Central memory CD8-positive, alpha-beta T cell (primary cell): ENCODE data around the gene ATP11A.

Source experiments
- ATAC-seq: fragments of 150-1000 bp; cut with Tn5 transposase; replicated peaks from 2 replicates; pipeline ENCODE4 v1.10.0; 2022; ENCODE audit warnings: mild to moderate bottlenecking, moderate FRiP score, moderate number of reproducible peaks; ENCODE audit not compliant: poor library complexity, severe bottlenecking; ENCODE audit errors: extremely low read depth
- DNase-seq, 2 donors: peaks; one replicate each; pipeline ENCODE4 v3.0.0; 2021; ENCODE audit warnings: low spot score in 2 of 2
- H3K27ac Mint-ChIP-seq: one replicate; pipeline ENCODE4 v1.8.0; 2022; ENCODE audit warnings: low read depth, mild to moderate bottlenecking, moderate library complexity, mixed read lengths
- H3K27me3 Mint-ChIP-seq: one replicate; pipeline ENCODE4 v1.8.0; 2022; ENCODE audit warnings: mixed read lengths
- H3K36me3 Mint-ChIP-seq: one replicate; pipeline ENCODE4 v1.8.0; 2022; ENCODE audit warnings: mild to moderate bottlenecking, moderate library complexity, mixed read lengths; ENCODE audit not compliant: insufficient read depth
- H3K4me1 Mint-ChIP-seq: one replicate; pipeline ENCODE4 v1.8.0; 2022; ENCODE audit warnings: mixed read lengths
- H3K4me3 Mint-ChIP-seq: one replicate; pipeline ENCODE4 v1.8.0; 2022; ENCODE audit warnings: mild to moderate bottlenecking, moderate library complexity, mixed read lengths
- H3K9me3 Mint-ChIP-seq: one replicate; pipeline ENCODE4 v1.8.0; 2022; ENCODE audit warnings: mixed read lengths

The ATP11A gene

DNA sequence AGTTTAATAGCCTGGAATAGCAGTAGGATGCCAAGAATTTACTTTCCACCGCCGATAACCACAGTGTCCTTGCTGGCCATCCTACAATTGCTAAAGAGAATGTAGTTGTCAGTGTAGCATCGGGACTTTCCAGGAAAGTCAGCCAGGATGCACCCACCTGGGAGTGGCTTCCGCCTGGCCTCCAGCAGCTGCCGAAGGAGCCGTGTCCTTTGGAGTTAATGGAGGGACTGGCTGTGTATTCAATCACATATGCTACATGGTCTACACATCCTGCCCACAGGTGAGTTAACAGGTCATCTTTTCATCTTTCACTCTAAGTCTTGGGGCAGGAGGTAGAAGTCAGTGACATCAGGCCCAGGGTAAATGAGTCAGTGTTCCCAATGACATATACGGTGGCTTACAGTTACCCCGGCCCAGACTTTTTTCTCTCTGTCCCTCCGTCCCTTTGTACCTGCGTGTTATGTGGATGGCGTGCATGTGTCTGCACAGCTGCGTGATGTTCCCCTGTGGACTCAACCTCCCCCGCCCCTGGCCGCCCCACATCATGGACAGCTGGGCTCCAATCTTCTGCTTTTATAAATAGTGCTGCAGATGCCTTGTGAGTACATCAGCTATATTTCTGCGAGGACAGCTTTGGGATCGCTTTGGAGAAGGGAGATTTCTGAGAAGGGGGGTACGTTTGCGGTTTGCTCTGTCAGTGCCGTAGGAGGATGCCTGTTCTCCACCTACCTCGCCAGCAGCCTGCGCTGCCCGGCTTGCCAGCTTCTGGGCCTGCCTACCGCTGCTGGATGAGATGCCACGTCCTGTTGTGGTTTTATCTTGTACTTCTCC, 63.1 kb downstream of the ATP11A start:
- Mint-ChIP-seq H3K4me3 (no peak overlapping the region), H3K27me3 (no peaks in the 10 kb centered on the region), H3K27ac (no peak overlapping the region)

DNA sequence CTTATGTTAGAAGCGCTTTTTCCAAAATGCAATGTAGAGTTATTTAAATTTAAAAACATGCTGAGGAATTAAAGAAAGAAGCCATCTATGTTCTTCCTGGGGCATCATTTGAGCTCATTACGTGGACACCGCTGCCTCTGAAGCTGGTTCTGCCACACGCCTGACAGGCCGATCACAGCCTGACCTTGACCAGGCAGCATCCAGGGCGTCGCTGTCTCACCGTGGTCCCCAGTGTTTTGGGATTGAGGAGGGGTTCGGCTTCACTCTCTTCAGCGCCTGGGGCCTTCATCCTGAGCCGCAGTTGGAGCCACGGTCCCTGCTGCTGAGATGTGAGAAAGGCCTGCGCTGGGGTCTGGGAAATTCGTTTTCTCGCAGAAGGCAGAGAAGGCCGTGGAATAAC, 64.0 kb downstream of the ATP11A start:
- no peak for ATAC-seq
- Mint-ChIP-seq H3K9me3 (no peaks in the 10 kb centered on the region), H3K36me3 (peaks cover 2% of the 10 kb centered on the region), H3K4me1 (peaks cover 17% of the 10 kb centered on the region), H3K27me3 (no peaks in the 10 kb centered on the region), H3K4me3 (no peak overlapping the region), H3K27ac (no peak overlapping the region)
- no peak for DNase-seq

More for the DNA sequence above, 63.1 kb downstream of the ATP11A start:
- DNase-seq, result no peak
- no peaks in the 10 kb centered on the region for H3K9me3 Mint-ChIP-seq
- ATAC-seq, result no peak
- H3K4me1 Mint-ChIP-seq, result peaks cover 17% of the 10 kb centered on the region
- H3K36me3 Mint-ChIP-seq, result peaks cover 2% of the 10 kb centered on the region

DNA sequence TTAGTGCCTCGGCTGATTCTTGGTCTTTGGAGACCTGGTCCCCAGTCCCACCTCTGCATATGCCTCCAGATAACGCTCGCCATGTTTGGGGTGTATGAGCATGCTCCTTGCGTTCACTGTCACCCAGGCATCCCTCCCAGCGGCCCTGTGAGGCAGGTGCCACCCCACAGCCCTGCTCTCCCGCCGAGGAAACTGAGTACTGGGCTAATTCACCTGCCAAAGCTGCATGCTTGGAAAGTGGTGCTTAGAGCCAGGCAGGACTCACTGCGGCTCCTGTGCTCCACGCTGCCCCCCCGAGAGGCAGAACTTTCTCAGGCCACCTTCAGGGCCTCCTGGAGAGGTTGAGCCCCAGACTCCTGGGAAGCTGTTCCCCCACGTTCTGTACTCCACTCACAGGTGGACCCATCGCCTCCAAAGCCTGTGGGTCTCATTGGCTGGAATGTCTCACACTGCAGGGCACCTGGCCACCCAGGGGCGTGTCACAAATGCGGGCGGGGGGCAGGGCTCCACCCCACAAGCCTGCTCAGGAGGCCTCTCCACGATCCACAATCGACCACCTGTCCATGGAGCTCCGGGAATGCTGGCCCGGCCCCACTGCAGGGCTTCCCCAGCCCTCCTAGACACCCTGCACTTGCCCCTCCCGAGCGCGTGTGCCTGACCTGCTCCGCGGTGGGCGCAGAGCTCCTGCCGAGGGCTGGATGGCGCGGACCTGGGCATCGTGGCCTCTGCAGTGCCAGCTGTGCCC, 64.6 kb downstream of the ATP11A start:
- ATAC-seq (no peak), DNase-seq (no peak)
- H3K9me3 Mint-ChIP-seq, result no peaks in the 10 kb centered on the region
- H3K27ac Mint-ChIP-seq, result no peak overlapping the region
- H3K27me3 Mint-ChIP-seq, result no peaks in the 10 kb centered on the region
- no peak overlapping the region for H3K4me3 Mint-ChIP-seq
- H3K4me1 Mint-ChIP-seq, result peaks cover 17% of the 10 kb centered on the region
- H3K36me3 Mint-ChIP-seq, result peaks cover 2% of the 10 kb centered on the region

DNA sequence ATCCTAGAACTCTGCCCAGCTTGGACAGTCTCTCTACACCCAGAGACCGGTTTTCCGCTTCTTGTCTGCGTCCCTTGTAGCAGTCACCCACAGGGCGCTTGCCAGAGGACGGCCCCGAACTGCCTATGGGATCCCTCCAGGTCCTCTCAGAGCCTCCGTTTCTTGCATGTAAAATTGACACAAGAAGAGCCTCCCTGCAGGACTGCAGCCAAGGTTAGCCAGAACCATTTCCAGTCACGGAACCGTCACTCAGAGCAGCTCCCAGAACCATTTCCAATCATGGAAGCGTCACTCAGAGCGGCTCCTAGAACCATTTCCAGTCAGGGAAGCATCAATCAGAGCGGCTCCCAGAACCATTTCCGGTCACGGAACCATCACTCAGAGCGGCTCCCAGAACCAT, 65.5 kb downstream of the ATP11A start:
- Mint-ChIP-seq H3K27ac (no peak overlapping the region), H3K9me3 (no peaks in the 10 kb centered on the region), H3K4me1 (peaks cover 17% of the 10 kb centered on the region), H3K4me3 (no peak overlapping the region), H3K36me3 (peaks cover 2% of the 10 kb centered on the region), H3K27me3 (no peaks in the 10 kb centered on the region)
- ATAC-seq, result no peak
- DNase-seq, result no peak

DNA sequence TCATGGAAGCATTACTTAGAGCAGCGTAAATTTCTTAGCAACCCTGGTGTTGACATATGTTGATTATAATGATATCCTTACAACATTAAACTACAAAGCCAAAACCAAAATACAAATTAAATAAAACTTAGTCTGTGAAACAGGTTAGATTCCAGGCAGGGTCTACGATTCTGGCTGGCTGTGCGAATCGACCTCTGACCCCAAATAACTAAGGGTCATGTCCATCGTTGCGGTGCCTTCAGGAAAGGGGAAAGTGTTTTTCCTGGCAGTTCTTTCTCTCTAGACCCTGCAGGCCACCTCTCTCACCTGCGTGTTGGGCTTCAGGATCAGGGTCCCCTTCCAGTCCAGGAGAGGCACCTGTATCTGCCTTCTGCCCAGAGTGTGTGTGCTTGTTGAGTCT, 66.2 kb downstream of the ATP11A start:
- no peak overlapping the region for H3K4me3 Mint-ChIP-seq
- peaks cover 17% of the 10 kb centered on the region for H3K4me1 Mint-ChIP-seq
- no peaks in the 10 kb centered on the region for H3K27me3 Mint-ChIP-seq
- DNase-seq (no peak), ATAC-seq (no peak)
- no peak overlapping the region for H3K27ac Mint-ChIP-seq
- H3K36me3 Mint-ChIP-seq, result peaks cover 2% of the 10 kb centered on the region
- H3K9me3 Mint-ChIP-seq, result no peaks in the 10 kb centered on the region

DNA sequence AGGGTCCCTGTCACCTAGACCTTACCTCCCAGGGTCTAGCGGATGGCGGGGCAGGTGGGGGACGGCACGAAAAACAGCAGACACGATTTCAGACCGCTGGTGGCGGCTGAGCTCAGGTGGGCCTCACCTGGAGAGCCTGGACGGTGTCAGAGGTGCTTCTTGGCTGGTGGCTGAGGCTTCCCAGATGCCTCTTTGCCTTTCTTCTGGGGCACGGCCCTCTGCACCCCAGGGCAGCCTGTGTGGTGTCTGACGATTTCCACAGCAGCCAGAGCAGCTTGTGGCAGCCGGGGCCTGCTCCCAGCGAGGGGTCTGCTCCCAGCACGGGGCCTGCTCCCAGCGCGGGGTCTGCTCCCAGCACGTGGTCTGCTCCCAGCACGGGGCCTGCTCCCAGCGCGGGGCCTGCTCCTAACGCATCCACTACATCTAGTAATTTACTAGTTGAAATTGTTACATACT, 66.7 kb downstream of the ATP11A start:
- H3K27ac Mint-ChIP-seq, result no peak overlapping the region
- peaks cover 16% of the 10 kb centered on the region for H3K4me1 Mint-ChIP-seq
- no peak overlapping the region for H3K4me3 Mint-ChIP-seq
- DNase-seq, result no peak
- H3K36me3 Mint-ChIP-seq, result peaks cover 2% of the 10 kb centered on the region
- H3K27me3 Mint-ChIP-seq, result no peaks in the 10 kb centered on the region
- ATAC-seq, result no peak
- H3K9me3 Mint-ChIP-seq, result no peaks in the 10 kb centered on the region

DNA sequence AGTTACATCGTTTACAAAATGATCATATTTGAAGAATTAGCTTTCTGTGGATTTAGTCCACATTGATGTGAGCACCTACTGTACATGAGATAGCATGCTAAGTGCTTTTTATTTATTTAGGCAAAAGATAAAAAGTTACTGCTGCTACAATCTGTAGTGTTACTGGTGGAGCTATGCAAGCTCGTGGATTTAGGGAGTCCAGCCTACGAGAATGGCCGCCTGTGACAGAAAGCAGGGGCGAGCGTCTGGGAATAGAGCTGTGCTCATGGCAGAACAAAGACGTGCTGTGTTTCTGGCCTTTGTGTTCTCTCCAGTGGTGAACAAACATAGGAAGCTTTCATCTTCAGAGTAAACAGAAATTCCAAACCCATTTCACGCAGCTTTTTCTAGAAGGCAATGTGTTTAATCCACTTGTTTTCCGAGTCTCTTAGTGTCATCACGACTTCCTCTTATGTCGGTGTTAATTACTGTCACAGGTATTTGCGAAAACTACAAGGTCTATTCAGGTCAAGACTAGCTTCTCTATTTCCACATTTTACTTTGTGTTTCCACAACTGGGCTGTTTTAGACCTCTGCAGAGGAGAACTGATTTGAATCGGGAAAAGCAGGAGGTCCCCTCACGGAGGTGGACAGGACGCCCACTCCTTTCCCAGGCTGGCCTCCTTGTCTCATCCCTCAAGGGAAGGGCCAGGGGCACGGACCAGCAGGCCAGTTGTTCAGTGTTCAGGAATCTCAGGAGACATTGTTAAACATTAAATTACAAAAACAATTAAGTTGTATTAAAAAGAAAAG, 67.3 kb downstream of the ATP11A start:
- H3K27ac Mint-ChIP-seq, result no peak overlapping the region
- DNase-seq, result no peak
- no peak for ATAC-seq
- H3K36me3 Mint-ChIP-seq, result peaks cover 2% of the 10 kb centered on the region
- H3K4me3 Mint-ChIP-seq, result no peak overlapping the region
- no peaks in the 10 kb centered on the region for H3K9me3 Mint-ChIP-seq
- H3K27me3 Mint-ChIP-seq, result no peaks in the 10 kb centered on the region
- H3K4me1 Mint-ChIP-seq, result peaks cover 9% of the 10 kb centered on the region

DNA sequence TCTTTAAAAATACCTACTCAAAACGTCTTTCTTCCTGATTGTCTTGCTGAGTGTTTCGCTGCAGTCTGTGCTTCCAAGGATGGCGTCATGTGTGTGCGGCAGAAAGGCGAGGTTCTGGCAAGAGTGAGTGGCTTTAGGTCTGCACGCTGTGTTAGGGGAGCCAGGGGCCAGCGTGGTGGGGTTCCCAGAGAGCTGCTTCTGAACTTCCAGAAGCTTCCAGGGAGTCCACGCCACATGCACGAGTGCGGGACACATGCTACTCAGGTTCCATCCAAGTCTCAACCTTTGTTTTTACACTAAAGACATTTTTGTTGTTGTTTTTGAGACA, 67.9 kb downstream of the ATP11A start:
- Mint-ChIP-seq H3K36me3 (peaks cover 2% of the 10 kb centered on the region), H3K4me1 (peaks cover 9% of the 10 kb centered on the region), H3K27me3 (no peaks in the 10 kb centered on the region), H3K4me3 (no peak overlapping the region), H3K9me3 (no peaks in the 10 kb centered on the region), H3K27ac (no peak overlapping the region)
- DNase-seq (no peak), ATAC-seq (no peak)

DNA sequence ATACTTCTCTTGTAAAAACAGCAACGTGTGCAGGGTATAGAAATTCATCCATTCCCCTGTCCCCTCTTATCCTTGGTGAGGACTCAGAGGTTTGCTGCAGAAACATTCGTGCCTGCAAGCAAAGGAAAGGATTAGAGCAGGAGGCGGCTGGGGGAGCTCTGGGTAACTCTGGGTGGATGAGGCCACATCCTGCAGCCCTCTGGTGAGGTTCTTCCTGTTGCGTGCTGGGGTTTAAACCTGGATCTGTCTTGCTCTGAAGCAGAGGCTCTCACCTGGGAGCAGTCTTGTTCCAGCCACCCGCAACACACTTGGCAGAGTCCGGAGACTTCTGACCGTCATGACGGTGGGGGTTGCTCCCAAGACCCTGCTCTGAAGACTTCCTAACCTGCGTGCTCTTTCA, 69.2 kb downstream of the ATP11A start:
- no peaks in the 10 kb centered on the region for H3K9me3 Mint-ChIP-seq
- H3K4me3 Mint-ChIP-seq, result no peak overlapping the region
- no peaks in the 10 kb centered on the region for H3K4me1 Mint-ChIP-seq
- DNase-seq (no peak), ATAC-seq (no peak)
- no peak overlapping the region for H3K27ac Mint-ChIP-seq
- H3K27me3 Mint-ChIP-seq, result no peaks in the 10 kb centered on the region
- peaks cover 4% of the 10 kb centered on the region for H3K36me3 Mint-ChIP-seq

DNA sequence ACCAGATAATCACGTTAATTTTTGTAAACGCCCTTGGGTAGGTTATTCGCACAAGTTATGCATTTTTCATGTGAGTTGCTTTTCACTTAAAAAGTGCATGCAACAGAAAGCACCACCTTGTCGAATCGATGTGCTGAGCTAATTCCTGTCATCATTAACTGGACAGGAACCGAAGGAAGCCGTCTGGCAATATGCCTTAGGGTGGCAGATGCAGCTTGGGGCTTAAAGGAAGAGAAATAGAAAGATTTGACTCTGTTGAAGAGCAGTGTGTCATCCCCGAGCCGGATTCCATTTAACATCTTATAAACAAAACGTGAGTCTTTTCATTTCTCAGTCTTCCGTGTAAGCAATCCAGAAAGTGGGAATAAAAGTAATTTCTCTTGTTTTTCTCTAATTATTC, 70.0 kb downstream of the ATP11A start:
- H3K27me3 Mint-ChIP-seq, result no peaks in the 10 kb centered on the region

DNA sequence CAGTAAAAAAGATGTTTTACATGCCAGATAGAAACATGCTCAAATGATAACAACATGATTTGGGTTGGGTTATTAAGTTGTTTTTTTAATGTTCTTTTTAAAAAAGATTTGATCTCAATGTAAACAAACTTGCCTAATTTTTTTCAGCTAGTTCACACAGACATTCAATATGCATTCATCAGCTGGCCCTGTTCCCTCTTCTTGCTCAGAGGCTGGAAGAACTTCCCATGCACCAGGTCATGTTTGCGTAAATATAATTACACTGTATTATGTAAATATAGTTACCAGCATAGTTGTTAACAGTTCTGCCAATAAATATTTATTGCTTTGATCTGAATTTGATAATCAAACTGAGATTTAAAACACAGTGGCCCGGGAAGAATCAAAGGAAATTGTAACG, 70.6 kb downstream of the ATP11A start:
- no peak for DNase-seq
- H3K4me1 Mint-ChIP-seq, result no peaks in the 10 kb centered on the region
- peaks cover 5% of the 10 kb centered on the region for H3K36me3 Mint-ChIP-seq
- no peak overlapping the region for H3K4me3 Mint-ChIP-seq
- no peaks in the 10 kb centered on the region for H3K9me3 Mint-ChIP-seq
- ATAC-seq, result no peak
- no peak overlapping the region for H3K27ac Mint-ChIP-seq
- no peaks in the 10 kb centered on the region for H3K27me3 Mint-ChIP-seq

More for the DNA sequence above, 70.0 kb downstream of the ATP11A start:
- Mint-ChIP-seq H3K4me3 (no peak overlapping the region), H3K4me1 (no peaks in the 10 kb centered on the region), H3K36me3 (peaks cover 4% of the 10 kb centered on the region), H3K9me3 (no peaks in the 10 kb centered on the region), H3K27ac (no peak overlapping the region)
- DNase-seq, result no peak
- no peak for ATAC-seq

DNA sequence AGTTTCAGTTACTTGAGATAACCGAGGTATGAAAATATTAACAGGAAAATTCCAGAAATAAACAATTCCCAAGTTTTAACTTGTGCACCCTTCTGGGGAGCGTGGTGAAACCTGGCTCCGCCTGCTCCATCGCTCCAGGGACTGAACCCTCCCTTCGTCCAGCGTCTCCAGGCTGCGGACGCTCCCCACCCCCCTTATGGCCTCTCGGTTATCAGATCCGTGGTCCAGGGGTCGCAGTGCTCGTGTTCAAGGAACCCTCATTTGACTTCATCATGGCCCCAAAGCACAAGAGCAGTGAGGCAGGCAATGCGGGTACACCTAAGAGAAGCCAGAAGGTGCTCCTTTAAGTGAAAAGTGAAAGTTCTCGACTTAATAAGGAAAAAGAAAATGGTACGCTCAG, 71.1 kb downstream of the ATP11A start:
- ATAC-seq (no peak), DNase-seq (no peak)
- Mint-ChIP-seq H3K4me3 (no peak overlapping the region), H3K4me1 (peaks cover 2% of the 10 kb centered on the region), H3K36me3 (peaks cover 5% of the 10 kb centered on the region), H3K27ac (no peak overlapping the region), H3K27me3 (no peaks in the 10 kb centered on the region), H3K9me3 (no peaks in the 10 kb centered on the region)
